ENCODE measurements around the gene ZWILCH. TPM values are rescaled to one million over a fixed set of nuclear protein-coding genes. Genes with fewer than 3 reads are reported as not detected.

ZWILCH gene
- total RNA-seq, 1 donor from 2014 or later = 8.7 TPM

Small RNA genes within 50 kb of the gene (microRNA-seq; reads per million reads assigned to microRNA genes)
- not detected for gene MIR4512

Other genes with a start within 250 kb of the ZWILCH start
- gene DIS3L, start 211.8 kb upstream of the ZWILCH start, total RNA-seq = 27.3 and 28.5 TPM in 2 replicates
- 6.3 and 7.8 TPM in 2 replicates for gene TIPIN, start 148.6 kb upstream of the ZWILCH start, total RNA-seq
- gene MAP2K1, start 118.4 kb upstream of the ZWILCH start, total RNA-seq = 59.6 and 86.7 TPM in 2 replicates
- 31.9 and 38.6 TPM in 2 replicates for gene SNAPC5, start 7.6 kb upstream of the ZWILCH start, total RNA-seq
- gene RPL4, start 471 bp upstream of the ZWILCH start, total RNA-seq = 3,422 and 5,715 TPM in 2 replicates
- gene LCTL, start 60.7 kb downstream of the ZWILCH start, total RNA-seq = 0.13 TPM in 1 of 2 replicates, not detected in the other
- 2.5 and 3.5 TPM in 2 replicates for gene SMAD6, start 196.9 kb downstream of the ZWILCH start, total RNA-seq

Data from myocyte (in vitro differentiated cells).